PFSK-1 (cell line): ENCODE measurements around the gene STRA8.

Source experiments
- POLR2AphosphoS5 ChIP-seq: IDR thresholded peaks from 2 replicates; pipeline ENCODE4 v1.6.1; 2012; ENCODE audit warnings: low read depth, mild to moderate bottlenecking, control low read depth, low read length, moderate library complexity
- SIN3A ChIP-seq: IDR thresholded peaks from 2 replicates; pipeline ENCODE4 v1.6.1; 2012; ENCODE audit warnings: mild to moderate bottlenecking, low read length, moderate library complexity, borderline replicate concordance; ENCODE audit not compliant: insufficient read depth
- TAF1 ChIP-seq: IDR thresholded peaks from 2 replicates; pipeline ENCODE4 v1.6.1; 2012; ENCODE audit warnings: low read length, control low read depth, borderline replicate concordance; ENCODE audit not compliant: insufficient read depth
- TF ChIP-seq, protein P1 (sequence below), 2 experiments: IDR thresholded peaks; 2 replicates each; pipeline versions ENCODE4 v1.6.1 to v1.8.0; 2011 to 2012; ENCODE audit warnings: low read depth in 2 of 2, low read length in 2 of 2, control low read depth in 1 of 2, inconsistent platforms in 1 of 2, mild to moderate bottlenecking in 1 of 2, moderate library complexity in 1 of 2; ENCODE audit not compliant: insufficient read depth in 1 of 2

DNA sequence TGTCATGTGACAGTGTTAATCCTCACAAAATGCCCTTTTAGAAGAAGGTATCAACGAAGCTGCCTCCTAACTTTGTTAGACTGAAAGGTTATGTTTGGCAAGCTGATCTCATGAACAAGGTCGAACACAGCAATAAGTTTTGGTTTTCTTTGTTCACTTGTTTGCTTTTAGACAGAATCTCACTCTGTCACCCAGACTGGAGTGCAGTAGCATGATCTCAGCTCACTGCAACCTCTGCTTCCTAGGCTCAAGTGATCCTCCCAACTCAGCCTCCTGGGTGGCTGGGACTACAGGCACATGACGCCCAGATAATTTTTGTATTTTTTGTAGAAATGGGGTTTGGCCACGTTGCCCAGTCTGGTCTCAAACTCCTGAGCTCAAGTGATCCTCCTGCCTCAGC is 1.1 kb downstream of the STRA8 start:
- TF ChIP-seq, protein P1, sequence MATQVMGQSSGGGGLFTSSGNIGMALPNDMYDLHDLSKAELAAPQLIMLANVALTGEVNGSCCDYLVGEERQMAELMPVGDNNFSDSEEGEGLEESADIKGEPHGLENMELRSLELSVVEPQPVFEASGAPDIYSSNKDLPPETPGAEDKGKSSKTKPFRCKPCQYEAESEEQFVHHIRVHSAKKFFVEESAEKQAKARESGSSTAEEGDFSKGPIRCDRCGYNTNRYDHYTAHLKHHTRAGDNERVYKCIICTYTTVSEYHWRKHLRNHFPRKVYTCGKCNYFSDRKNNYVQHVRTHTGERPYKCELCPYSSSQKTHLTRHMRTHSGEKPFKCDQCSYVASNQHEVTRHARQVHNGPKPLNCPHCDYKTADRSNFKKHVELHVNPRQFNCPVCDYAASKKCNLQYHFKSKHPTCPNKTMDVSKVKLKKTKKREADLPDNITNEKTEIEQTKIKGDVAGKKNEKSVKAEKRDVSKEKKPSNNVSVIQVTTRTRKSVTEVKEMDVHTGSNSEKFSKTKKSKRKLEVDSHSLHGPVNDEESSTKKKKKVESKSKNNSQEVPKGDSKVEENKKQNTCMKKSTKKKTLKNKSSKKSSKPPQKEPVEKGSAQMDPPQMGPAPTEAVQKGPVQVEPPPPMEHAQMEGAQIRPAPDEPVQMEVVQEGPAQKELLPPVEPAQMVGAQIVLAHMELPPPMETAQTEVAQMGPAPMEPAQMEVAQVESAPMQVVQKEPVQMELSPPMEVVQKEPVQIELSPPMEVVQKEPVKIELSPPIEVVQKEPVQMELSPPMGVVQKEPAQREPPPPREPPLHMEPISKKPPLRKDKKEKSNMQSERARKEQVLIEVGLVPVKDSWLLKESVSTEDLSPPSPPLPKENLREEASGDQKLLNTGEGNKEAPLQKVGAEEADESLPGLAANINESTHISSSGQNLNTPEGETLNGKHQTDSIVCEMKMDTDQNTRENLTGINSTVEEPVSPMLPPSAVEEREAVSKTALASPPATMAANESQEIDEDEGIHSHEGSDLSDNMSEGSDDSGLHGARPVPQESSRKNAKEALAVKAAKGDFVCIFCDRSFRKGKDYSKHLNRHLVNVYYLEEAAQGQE (IDR thresholded peaks at IDR 0.05; ENCODE audit: insufficient read depth in 1 of 2, low read depth in 2 of 2, low read length in 2 of 2): no peak
- TF ChIP-seq POLR2AphosphoS5: no peak
- TF ChIP-seq TAF1: no peak
- no peak for TF ChIP-seq SIN3A
